Ascending aorta (tissue), 2 donors: ENCODE results near the gene BGN. TPM values are rescaled to one million over a fixed set of nuclear protein-coding genes. Genes with fewer than 3 reads are reported as not detected.

Experiments
- DNase-seq, 2 donors: peaks; one replicate each; pipeline ENCODE4 v3.0.0-alpha.2; 2019; ENCODE audit warnings: low spot score in 2 of 2
- H3K27ac ChIP-seq, 2 donors: fragments of 200-600 bp; sonication (generic); one replicate each; pipeline ENCODE4 v1.5.1; 2016 to 2017; ENCODE audit warnings: mild to moderate bottlenecking in 1 of 2
- H3K27me3 ChIP-seq: fragments of 200-600 bp; sonication (generic); one replicate; pipeline ENCODE4 v1.5.1; 2017
- H3K36me3 ChIP-seq, 2 donors: fragments of 200-600 bp; sonication (generic); one replicate each; pipeline ENCODE4 v1.5.1; 2016
- H3K4me1 ChIP-seq, 2 donors: fragments of 200-600 bp; sonication (generic); one replicate each; pipeline ENCODE4 v1.5.1; 2016 to 2017; ENCODE audit warnings: mild to moderate bottlenecking in 1 of 2
- H3K4me3 ChIP-seq, 2 donors: fragments of 200-600 bp; sonication (generic); one replicate each; pipeline ENCODE4 v1.5.1; 2016 to 2017; ENCODE audit warnings: mild to moderate bottlenecking in 1 of 2
- H3K9me3 ChIP-seq, 2 donors: fragments of 200-600 bp; sonication (generic); one replicate each; pipeline ENCODE4 v1.5.1; 2016
- CTCF ChIP-seq, 3 experiments: fragments of 200-600 bp in 2 of 3; fragments of 450-650 bp in 1 of 3; sonication (generic) in 2 of 3; IDR thresholded peaks; one replicate each; pipeline ENCODE4 v1.5.1; 2016 to 2019; ENCODE audit warnings: antibody characterized with exemption in 3 of 3, mild to moderate bottlenecking in 1 of 3, moderate library complexity in 1 of 3
- intact Hi-C: fragments of 100-400 bp; cut with DNase I; formaldehyde crosslinking; loops from one replicate; pipeline ENCODE4 v1.15.1; 2023
- total RNA-seq: library from RNA; depleted of rRNA; stranded (reverse); fragments of >200 nt; gene quantifications from one replicate; pipeline ENCODE4 v1.1.0, GENCODE V29; 2016

The BGN gene
- total RNA-seq, 1 donor from 2014 or later: 1,387 TPM

GRCh38 chrX:153521034-153521433, 26.3 kb downstream of the BGN start:
- DNase-seq: no peak
- no peak overlapping the region for H3K4me3 ChIP-seq
- intact Hi-C loops: no loop called here
- no peaks in the 10 kb centered on the region for H3K36me3 ChIP-seq
- no peak for TF ChIP-seq CTCF (IDR thresholded peaks at IDR 0.05)
- peaks cover 12% of the 10 kb centered on the region for H3K27me3 ChIP-seq
- H3K9me3 ChIP-seq: no peaks in the 10 kb centered on the region
- no peaks in the 10 kb centered on the region for H3K4me1 ChIP-seq
- H3K27ac ChIP-seq: no peak overlapping the region

GRCh38 chrX:153522259-153522658, 27.5 kb downstream of the BGN start:
- H3K27me3 ChIP-seq: peaks cover 12% of the 10 kb centered on the region
- H3K9me3 ChIP-seq: no peaks in the 10 kb centered on the region
- no peak for TF ChIP-seq CTCF (IDR thresholded peaks at IDR 0.05)
- no peak overlapping the region for H3K27ac ChIP-seq
- H3K36me3 ChIP-seq: no peaks in the 10 kb centered on the region
- DNase-seq: no peak
- intact Hi-C loops: no loop called here
- H3K4me1 ChIP-seq: no peaks in the 10 kb centered on the region
- no peak overlapping the region for H3K4me3 ChIP-seq

- intact Hi-C loops: no loop called here
- TF ChIP-seq CTCF (IDR thresholded peaks at IDR 0.05): no peak
- Histone ChIP-seq H3K4me1 (no peaks in the 10 kb centered on the region), H3K27ac (no peak overlapping the region), H3K27me3 (peaks cover 10% of the 10 kb centered on the region), H3K36me3 (no peaks in the 10 kb centered on the region), H3K9me3 (no peaks in the 10 kb centered on the region), H3K4me3 (no peak overlapping the region)
- DNase-seq: no peak
These were observed 28.5 kb downstream of the BGN start for GRCh38 chrX:153523269-153523668.

- no peak for TF ChIP-seq CTCF (IDR thresholded peaks at IDR 0.05)
- no peaks in the 10 kb centered on the region for H3K4me1 ChIP-seq
- no peak overlapping the region for H3K4me3 ChIP-seq
- no peaks in the 10 kb centered on the region for H3K9me3 ChIP-seq
- H3K27ac ChIP-seq: no peak overlapping the region
- intact Hi-C loops: no loop called here
- H3K36me3 ChIP-seq: no peaks in the 10 kb centered on the region
- H3K27me3 ChIP-seq: peaks cover 8% of the 10 kb centered on the region
- DNase-seq: no peak
These were observed 29.5 kb downstream of the BGN start for GRCh38 chrX:153524234-153524633.

GRCh38 chrX:153525451-153525850, 30.7 kb downstream of the BGN start:
- no peak for DNase-seq
- no peaks in the 10 kb centered on the region for H3K36me3 ChIP-seq
- intact Hi-C loops: no loop called here
- TF ChIP-seq CTCF (IDR thresholded peaks at IDR 0.05): no peak
- peaks cover 5% of the 10 kb centered on the region for H3K27me3 ChIP-seq
- no peak overlapping the region for H3K4me3 ChIP-seq
- no peak overlapping the region for H3K27ac ChIP-seq
- H3K9me3 ChIP-seq: no peaks in the 10 kb centered on the region
- H3K4me1 ChIP-seq: no peaks in the 10 kb centered on the region

- peaks cover 5% of the 10 kb centered on the region for H3K27me3 ChIP-seq
- no peak overlapping the region for H3K4me3 ChIP-seq
- H3K27ac ChIP-seq: no peak overlapping the region
- no peaks in the 10 kb centered on the region for H3K36me3 ChIP-seq
- no peaks in the 10 kb centered on the region for H3K4me1 ChIP-seq
- TF ChIP-seq CTCF (IDR thresholded peaks at IDR 0.05): no peak
- no peaks in the 10 kb centered on the region for H3K9me3 ChIP-seq
- intact Hi-C loops: no loop called here
- DNase-seq: no peak
These were observed 31.3 kb downstream of the BGN start for GRCh38 chrX:153526042-153526441.
